NCI-H2171 (cell line): ENCODE measurements around the gene ABCC9.
"Not testable (repeated sequence)": the region's sequence is repeated elsewhere in the genome, so short reads cannot be mapped to it uniquely, and the experiment has no call there.

Experiments
- DNase-seq: peaks from one replicate; lab custom pipeline; 2025; lab: John Stamatoyannopoulos, UW

Gene ABCC9

DNA sequence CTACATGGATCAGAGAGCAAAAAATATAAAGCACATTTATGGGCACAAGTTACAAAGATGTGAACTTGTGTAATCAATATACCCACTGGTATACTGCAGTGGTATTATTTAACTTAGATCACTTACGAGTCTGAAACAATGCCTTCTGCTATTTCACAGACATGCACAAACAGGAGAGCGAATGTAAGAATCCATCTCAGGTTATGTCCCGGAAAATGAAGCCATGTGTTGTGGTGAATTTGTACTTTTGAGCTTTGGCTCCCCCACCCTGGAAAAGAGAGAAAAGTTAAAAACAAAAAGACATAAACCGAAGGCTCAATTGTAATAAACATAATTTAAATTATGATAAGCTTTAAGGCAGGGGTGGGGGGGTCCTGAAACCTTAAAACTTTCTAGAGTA lies 7.6 kb downstream of the ABCC9 start:
- DNase-seq, result no peak

DNA sequence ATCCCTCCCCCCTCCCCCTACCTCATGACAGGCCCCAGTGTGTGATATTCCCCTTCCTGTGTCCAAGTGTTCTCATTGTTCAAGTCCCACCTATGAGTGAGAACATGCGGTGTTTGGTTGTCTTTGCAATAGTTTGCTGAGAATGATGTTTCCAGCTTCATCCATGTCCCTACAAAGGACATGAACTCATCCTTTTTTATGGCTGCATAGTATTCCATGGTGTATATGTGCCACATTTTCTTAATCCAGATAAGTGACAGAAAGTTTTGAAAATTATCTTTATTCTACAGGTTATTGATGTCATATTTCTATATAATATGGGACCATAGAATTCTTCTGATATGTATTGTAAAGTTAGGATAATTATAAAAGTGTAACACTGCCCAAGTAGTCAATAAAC lies 11.3 kb downstream of the ABCC9 start:
- DNase-seq, result not testable (repeated sequence)

DNA sequence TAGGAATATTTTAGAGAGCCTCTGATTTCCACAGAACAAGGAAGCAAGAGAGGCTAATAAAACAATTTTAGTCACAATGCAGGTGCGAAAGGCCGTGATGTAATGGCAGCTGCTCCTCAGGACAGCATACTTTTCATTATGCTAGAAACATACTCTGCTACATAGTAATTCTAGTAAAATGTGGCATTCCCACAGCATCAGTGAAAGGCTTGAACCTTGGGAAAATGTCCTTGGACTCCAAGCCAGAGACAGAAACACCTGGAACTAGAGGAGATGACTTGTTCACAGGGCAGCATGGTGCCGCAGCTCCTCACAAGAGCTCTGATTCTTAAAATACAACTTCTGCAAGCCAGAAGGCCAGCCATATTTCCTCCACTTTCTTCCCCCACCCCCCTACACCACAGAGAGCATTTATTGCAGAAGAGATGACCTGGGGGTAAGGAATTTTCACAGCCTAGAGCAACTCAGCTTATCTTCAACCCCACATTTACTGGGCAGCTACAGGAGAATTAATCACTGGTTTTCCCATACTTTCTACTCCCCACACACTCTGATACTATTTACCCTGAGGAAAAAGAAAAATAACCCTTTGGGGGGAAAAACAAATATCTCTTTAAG lies 15.8 kb downstream of the ABCC9 start:
- no peak for DNase-seq

DNA sequence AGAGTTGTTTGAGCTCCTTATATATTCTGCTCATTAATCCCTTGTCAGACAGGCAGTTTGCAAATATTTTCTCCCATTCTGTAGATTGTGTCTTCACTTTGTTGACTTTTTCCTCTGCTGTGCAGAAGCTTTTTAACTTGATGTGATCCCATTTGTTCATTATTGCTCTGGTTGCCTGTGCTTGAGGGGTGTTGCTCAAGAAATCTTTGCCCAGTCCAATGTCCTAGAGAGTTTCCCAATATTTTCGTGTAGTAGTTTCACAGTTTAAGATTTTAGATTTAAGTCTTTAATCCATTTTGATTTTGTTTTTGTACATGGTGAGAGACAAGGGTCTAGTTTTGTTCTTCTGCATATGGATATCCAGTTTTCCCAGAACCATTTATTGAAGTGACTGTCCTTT lies 19.8 kb downstream of the ABCC9 start:
- DNase-seq, result no peak

DNA sequence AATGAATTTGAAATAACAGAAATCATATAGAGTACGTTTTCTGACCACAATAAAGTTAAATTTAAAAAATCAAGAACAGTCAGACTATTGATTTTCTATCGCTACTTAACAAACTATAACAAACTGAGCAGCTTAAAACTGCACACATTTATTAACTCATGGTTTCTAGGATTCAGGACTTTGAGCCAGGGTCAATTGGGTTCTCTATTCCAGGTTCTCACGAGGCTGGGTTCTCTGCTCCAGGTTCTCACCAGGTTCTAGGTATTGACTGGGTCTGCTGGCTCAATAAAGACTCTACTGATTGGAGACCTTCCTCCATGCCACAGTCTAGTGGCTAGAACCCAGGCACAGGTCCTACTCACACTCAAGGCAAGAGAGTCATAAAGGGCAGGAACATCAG lies 22.8 kb downstream of the ABCC9 start:
- DNase-seq, result no peak

DNA sequence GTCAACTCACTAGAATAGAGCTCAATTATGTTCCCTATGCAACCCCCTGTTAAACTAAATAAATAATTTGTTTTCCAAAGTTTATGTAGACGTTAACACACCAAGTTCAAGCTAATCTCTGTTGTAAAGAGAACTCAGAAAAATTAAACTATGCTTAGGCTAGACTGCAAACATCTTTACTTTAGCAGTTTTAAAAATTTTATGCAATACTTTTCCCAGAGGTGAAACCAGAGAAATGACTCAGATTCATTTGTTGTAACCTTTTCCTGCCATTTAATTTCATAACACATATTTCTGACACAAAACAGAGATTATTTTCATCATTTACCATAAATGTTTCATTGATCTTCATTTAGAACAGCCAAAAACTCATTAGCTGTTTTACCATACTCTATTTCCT lies 27.4 kb downstream of the ABCC9 start:
- no peak for DNase-seq

GRCh38 chr12:21912318-21912717 lies 28.9 kb downstream of the ABCC9 start:
- no peak for DNase-seq

- DNase-seq, result no peak
These were observed 29.4 kb downstream of the ABCC9 start for GRCh38 chr12:21911832-21912231.

- DNase-seq, result no peak
These were observed 30.6 kb downstream of the ABCC9 start for GRCh38 chr12:21910657-21911056.

DNA sequence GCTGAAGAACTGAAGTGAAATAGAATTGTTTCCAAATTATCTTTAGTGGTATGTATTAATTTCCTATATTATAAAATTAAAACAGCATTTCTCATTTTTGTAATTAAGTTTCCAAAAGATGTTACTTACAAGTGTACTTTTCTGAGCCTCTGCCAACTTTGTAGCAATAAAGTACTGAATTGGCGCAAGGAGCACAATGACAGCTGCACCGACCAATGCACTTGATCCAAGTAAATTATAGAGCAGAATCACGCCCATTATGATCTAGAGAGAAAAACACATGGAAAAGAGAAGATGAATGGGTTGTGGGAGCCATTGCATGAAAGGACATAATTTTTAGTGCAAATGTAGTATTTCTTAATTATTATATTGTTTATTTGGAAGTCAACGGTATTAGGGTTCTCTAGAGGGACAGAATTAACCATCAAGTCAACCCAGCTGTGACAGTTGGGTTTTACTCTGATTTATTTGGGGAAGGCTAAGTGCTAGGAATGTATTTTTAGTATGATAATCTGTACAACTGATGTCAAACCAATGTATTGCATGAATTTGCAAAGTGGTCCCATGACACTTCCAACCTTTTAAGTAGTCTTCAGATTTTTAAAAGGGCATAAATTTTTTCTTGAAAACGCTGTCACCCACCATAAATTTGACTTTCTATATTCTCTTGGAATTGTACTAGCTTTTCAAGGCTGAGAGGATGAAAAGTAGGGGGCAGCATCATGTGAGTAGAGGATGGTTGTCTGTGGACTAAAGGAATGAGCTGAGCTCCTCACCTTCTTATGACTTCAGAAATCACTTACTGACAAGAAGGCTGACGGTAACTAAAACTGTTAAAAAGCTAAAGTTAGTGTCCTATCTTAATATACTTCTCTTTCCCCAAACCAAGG lies 33.0 kb downstream of the ABCC9 start:
- no peak for DNase-seq

- no peak for DNase-seq
These were observed 34.2 kb downstream of the ABCC9 start for GRCh38 chr12:21906919-21907493.

DNA sequence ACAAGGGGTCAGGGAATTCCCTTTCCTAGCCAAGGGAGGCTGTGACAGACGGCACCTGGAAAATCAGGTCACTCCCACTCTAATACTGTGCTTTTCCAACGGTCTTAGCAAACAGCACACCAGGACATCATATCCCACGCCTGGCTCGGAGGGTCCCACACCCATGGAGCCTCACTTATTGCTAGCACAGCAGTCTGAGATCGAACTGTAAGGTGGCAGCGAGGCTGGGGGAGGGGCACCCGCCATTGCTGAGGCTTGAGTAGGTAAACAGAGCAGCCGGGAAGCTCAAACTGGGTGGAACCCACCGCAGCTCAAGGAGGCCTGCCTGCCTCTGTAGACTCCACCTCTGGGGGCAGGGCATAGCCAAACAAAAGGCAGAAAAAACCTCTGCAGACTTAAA lies 41.7 kb downstream of the ABCC9 start:
- DNase-seq, result not testable (repeated sequence)

DNA sequence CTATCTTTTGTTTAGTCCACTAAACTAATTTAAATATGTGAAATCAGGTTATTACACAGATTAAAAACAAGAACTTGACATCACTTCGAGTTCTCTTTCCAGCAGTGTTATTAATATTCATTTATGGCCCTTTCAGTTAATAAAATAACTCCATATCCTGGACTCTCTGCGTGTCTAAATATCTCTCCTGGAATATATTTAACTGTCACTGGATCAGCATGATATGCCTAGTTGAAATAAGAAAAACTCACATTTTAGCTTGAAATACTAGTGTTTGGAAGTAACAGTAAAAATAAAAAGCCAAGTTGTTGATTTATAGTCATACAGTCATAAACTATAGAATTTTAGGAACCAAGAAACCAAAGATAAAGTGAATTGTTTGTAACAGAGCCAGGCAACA lies 45.6 kb downstream of the ABCC9 start:
- DNase-seq, result no peak

GRCh38 chr12:21894792-21895595 lies 46.2 kb downstream of the ABCC9 start:
- no peak for DNase-seq

DNA sequence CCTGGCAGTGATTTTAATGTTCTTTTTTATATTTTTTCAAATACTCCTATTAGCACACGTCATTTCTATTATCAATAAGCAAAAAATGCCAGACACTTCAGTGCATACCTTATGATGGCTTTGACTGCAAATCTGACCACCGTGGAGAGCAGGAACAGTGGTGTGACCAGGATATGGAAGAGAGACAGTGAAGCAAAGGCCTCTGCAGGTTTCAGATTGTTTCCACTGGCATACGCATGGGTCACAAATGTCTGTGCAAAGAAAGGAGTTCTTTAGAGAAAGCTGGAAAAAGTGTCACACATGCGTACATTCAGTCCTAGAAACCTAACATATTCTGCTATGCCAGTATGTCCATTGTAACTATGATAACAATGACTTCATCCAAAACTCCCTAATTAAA lies 47.3 kb downstream of the ABCC9 start:
- no peak for DNase-seq

DNA sequence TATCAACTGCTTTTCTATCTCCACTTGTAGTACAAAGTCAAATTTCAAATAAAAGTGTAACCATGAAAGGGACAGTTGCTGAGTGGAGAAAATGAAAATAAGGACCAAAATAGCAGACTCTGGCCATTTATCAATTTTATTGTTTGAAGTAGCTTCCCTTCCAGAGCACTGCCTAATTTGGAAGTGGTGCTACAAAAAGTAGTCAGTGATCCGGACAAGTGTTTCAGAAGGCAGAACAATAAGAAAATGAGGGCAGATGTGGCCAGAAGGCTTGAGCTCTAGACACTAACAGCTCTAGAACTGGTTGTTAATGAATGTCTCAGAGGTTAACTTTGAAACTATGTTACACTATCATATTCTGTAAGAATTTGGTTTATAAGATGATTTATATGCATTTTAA lies 48.9 kb downstream of the ABCC9 start:
- DNase-seq, result no peak

GRCh38 chr12:21891751-21892217 lies 49.4 kb downstream of the ABCC9 start:
- DNase-seq, result no peak

DNA sequence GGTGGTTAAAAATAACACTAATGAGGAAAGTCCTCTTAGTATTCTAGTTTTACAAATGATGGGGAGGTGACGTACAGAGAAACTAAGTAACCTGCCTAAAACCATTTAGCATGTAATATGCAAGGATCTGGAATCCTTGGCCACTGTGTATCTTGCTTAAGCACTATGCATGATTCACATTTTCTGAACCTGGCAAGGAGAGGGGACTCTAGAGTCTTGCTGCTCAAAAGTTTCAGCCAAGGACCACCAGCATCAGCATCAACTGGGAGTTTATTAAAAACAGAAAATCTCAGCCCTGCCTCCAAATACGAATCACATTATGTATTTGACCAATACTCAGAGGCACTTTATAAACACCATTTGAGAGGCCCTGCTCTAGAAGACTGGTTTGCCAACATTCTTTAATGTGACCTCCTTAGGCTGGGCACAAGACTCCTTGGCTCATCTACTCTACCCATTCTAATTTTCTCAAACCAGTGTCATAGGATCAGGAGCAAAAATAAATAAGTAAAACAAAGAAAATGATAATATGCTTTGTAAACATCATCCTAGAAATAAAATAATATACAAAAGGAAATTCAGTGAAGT lies 52.9 kb downstream of the ABCC9 start:
- DNase-seq, result no peak

DNA sequence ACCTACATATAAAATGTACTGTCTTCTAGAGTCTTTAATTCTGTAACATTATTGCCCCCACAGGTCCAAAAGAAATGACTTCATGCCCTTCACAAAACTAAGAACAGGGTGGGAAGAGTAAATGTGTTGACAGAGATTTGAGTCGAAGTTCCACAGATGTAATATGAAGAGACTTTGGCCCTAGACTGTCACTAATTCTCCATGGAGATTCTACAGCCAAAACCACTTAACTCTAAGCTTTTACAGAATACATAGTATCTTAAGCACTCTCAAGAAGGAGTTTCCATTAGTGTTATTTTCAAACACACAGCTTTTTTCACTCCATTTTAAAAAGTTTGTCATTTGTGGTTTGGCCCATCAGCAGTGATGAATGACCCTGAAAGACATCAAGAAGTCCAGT lies 56.3 kb downstream of the ABCC9 start:
- no peak for DNase-seq

DNA sequence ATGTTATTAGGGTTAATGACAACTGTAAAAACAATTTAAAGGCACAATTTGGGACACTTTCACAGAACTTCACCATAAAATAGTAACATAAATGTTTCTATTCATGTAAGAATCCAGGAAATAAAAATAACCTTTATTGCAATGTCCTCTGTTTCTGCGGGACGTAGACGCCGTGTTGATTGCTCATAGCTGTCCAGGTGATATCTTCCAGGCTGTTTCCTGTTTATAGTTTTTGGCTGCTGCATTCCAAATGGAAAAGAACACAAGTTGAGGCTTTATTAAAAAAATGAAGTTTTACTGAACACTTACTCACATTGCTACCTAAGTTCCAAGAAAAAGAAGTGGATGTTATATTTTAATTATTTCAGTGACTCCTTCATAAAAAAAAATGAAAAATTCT lies 58.6 kb downstream of the ABCC9 start:
- no peak for DNase-seq

DNA sequence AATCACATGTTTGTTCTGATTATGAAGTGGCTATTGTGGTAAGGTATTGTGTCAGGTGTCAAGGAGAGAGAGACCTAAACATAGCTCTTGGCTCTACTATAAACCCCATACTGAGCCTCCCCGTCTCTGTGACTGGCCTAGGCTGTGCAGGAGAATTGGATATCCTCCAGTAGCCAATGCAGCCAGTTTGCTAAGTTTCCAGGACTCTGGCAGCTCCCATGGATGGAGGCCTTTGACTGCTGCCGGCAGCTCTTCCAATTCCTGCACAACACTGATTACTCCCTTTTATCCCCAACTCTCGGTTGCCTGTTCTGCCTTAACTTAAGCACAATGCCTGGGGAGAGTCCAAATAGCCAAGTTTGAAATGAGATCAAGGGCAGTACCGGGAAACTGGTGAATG lies 59.3 kb downstream of the ABCC9 start:
- no peak for DNase-seq

- DNase-seq, result no peak
These were observed 61.9 kb downstream of the ABCC9 start for GRCh38 chr12:21879312-21879711.
